GM21381 (cell line): ENCODE results near the gene VKORC1L1.
"Not testable (repeated sequence)": the region's sequence is repeated elsewhere in the genome, so short reads cannot be mapped to it uniquely, and the experiment has no call there.

Experiments
- ATAC-seq: cut with Tn5 transposase; IDR thresholded peaks from one replicate; pipeline ENCODE4 v1.9.1; 2021; ENCODE audit warnings: mild to moderate bottlenecking, moderate library complexity; ENCODE audit not compliant: unreplicated experiment

Gene VKORC1L1

GRCh38 chr7:65937296-65937695 is 64.4 kb downstream of the VKORC1L1 start:
- ATAC-seq: no peak

- no peak for ATAC-seq
Measured at GRCh38 chr7:65938336-65938895, 65.5 kb downstream of the VKORC1L1 start.

GRCh38 chr7:65945787-65946186 is 72.9 kb downstream of the VKORC1L1 start:
- not testable (repeated sequence) for ATAC-seq

- ATAC-seq: no peak
Measured at GRCh38 chr7:65946904-65947303, 74.0 kb downstream of the VKORC1L1 start.

GRCh38 chr7:65951837-65952578 is 79.1 kb downstream of the VKORC1L1 start:
- ATAC-seq: no peak

- ATAC-seq: no peak
Measured at GRCh38 chr7:65953001-65953720, 80.3 kb downstream of the VKORC1L1 start.

GRCh38 chr7:65953890-65954450 is 81.1 kb downstream of the VKORC1L1 start:
- no peak for ATAC-seq

GRCh38 chr7:65955718-65956117 is 82.8 kb downstream of the VKORC1L1 start:
- no peak for ATAC-seq

- ATAC-seq: no peak
Measured at GRCh38 chr7:65960351-65961074, 87.6 kb downstream of the VKORC1L1 start.

GRCh38 chr7:65962033-65962432 is 89.2 kb downstream of the VKORC1L1 start:
- ATAC-seq: no peak

GRCh38 chr7:65964671-65965070 is 91.8 kb downstream of the VKORC1L1 start:
- not testable (repeated sequence) for ATAC-seq

- ATAC-seq: no peak
Measured at GRCh38 chr7:65966146-65966545, 93.3 kb downstream of the VKORC1L1 start.

GRCh38 chr7:65967361-65968155 is 94.7 kb downstream of the VKORC1L1 start:
- ATAC-seq: no peak

- no peak for ATAC-seq
Measured at GRCh38 chr7:65968256-65969185, 95.6 kb downstream of the VKORC1L1 start.

GRCh38 chr7:65971021-65971420 is 98.1 kb downstream of the VKORC1L1 start:
- no peak for ATAC-seq

- no peak for ATAC-seq
Measured at GRCh38 chr7:65972976-65973375, 100.1 kb downstream of the VKORC1L1 start.

GRCh38 chr7:65974191-65974801 is 101.4 kb downstream of the VKORC1L1 start:
- no peak for ATAC-seq

GRCh38 chr7:65974876-65975275 is 102.0 kb downstream of the VKORC1L1 start:
- no peak for ATAC-seq
